GM18870 (cell line): ENCODE results near the gene RPL35.
"Not testable (repeated sequence)": the region's sequence is repeated elsewhere in the genome, so short reads cannot be mapped to it uniquely, and the experiment has no call there.

Experiments
- ATAC-seq: cut with Tn5 transposase; IDR thresholded peaks from one replicate; pipeline ENCODE4 v1.9.1; 2021; ENCODE audit warnings: moderate library complexity; ENCODE audit not compliant: unreplicated experiment

Gene RPL35

GRCh38 chr9:124853605-124854143 is 8.1 kb downstream of the RPL35 start:
- ATAC-seq = no peak

GRCh38 chr9:124852829-124853531 is 8.8 kb downstream of the RPL35 start, which contains the start of gene WDR38:
Gene WDR38, plus strand, starts transcription at chr9:124853460. Its CDS starts 72 bp downstream, at chr9:124853532.
- ATAC-seq = peak; percentile 48

GRCh38 chr9:124852121-124852828 is 9.5 kb downstream of the RPL35 start:
- no peak for ATAC-seq

DNA sequence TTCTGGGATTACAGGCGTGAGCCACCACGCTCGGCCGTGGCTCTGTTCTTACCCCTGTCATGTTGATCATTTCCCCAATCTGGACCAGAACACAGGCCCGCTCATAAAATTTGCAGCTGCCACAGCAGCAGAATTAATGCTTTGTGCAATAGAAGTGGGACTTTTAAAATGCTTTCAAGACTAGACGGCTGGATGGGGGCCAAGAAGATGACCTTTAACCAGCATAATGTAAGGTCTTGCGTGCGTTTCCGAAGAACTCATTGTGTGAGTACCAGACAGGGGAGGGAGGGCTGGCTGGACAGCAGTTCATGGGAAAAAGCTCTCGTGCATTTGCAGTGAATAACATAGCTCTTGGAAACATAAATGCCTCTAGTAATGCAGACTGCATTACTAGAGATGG is 12.0 kb downstream of the RPL35 start:
- no peak for ATAC-seq

GRCh38 chr9:124846969-124847368 is 14.8 kb downstream of the RPL35 start:
- ATAC-seq = no peak

GRCh38 chr9:124846467-124846866 is 15.3 kb downstream of the RPL35 start:
- ATAC-seq = not testable (repeated sequence)

- ATAC-seq = no peak
These were observed 17.5 kb downstream of the RPL35 start for GRCh38 chr9:124844291-124844690.

- ATAC-seq = no peak
These were observed 18.2 kb downstream of the RPL35 start for GRCh38 chr9:124843456-124844034.

DNA sequence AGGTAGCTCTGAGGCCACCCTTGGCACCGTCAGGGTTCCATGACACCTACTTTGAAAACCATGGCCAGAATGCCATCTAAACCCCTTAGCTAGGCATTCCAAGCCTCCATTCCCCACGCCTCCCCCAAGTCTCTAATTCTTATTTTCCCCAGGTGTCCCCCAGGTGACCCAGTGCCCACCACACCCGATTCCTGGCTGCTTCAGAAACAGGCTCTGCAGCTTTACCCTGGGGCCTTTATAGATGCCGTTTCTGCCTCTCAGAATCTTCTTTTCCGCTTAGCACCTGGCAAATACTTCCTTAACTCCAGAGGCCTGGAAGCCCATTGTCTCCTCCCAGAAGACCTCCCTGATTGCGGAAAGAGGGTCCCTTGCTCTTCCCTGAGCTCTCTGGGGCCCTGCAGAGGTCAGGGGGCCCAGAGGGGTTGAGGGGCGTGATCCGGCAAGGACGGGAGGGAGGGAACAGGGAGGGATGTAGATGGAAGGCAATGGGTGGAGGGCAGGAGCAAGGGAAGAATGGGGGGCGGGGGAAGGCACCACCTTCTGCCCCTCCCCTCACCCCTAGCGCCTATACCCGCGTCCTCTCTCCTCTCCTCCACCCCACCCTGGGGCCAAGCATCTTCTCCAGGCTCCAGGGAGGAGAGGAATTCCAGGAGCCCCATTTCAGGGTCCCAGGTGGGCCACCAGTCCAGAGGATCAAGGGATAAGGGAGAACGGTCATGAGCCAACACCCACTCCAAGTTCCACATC is 20.5 kb downstream of the RPL35 start:
- no peak for ATAC-seq

DNA sequence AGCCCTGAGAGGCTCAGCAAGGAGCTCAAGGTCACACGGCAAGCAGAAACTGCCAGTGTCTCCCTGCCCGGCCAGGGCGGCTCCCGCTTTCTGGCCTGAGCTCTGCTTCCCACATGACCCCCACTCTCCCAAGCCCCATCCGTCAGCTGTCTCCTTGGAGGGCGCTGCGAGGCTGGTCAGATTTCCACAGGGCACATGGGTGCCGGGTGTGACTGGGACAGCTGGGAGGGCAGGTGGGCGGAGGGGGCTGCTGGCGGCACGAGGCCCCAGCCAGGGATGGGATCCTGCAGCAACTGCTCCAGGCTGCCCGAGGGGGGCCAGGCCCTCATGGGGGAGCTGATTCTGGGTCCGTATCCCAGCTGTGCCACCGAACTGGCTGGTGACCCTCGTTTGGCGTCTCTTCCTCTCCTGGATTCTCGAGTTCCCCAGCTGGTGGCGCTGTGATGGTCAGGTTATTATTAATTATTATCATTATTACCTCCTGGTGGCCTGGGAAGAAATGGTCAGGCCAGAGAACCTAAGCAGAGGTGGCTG is 21.4 kb downstream of the RPL35 start:
- ATAC-seq = no peak

DNA sequence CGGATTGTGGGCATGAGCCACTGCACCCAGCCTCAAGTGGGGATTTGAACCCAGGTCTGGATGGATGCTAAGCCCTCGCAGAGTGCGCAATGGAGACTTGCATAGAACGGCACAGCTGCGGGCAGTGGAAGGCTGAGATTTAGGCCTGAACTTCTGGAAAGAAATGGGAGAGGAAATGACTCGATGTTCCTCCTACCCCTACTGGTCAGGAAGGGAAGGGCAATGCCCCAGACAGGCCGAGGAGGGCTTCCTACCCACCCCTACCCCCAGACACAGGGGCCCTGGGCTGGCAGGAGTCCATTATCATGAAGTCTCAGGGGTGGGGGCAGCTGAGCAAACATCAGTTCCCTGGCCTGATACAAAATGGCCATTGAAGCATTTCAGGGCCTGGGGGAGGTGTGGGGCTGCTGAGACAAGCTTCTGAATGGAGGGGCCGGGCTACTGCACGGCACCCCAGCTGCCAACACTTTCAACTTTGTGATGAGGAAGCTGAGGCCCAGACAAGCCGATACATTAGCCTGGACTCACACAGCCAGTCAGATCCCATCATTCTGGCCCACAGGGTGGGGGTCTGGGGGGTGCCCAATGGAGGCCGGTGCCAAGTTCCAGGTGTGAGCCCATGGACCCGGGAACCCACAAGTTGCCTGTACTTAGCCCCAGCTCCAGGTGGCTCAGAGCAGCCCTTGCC is 22.0 kb downstream of the RPL35 start:
- ATAC-seq = no peak

DNA sequence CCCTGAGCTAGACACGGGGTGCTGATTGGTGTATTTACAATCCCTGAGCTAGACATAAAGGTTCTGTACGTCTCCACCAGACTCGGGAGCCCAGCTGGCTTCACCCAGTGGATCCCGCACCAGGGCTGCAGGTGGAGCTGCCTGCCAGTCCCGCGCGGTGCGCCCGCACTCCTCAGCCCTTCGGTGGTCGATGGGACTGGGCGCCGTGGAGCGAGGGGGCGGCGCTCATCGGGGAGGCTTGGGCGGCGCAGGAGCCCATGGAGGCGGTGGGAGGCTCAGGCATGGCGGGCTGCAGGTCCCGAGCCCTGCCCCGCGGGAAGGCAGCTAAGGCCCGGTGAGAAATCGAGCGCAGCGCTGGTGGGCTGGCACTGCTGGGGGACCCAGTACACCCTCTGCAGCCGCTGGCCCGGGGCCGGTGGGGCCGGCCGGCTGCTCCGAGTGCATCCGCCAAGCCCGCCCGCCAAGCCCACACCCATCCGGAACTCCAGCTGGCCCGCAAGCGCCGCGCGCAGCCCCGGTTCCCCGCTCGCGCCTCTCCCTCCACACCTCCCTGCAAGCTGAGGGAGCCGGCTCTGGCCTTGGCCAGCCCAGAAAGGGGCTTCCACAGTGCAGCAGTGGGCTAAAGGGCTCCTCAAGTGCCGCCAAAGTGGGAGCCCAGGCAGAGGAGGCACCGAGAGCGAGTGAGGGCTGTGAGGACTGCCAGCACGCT is 23.0 kb downstream of the RPL35 start:
- ATAC-seq = not testable (repeated sequence)

DNA sequence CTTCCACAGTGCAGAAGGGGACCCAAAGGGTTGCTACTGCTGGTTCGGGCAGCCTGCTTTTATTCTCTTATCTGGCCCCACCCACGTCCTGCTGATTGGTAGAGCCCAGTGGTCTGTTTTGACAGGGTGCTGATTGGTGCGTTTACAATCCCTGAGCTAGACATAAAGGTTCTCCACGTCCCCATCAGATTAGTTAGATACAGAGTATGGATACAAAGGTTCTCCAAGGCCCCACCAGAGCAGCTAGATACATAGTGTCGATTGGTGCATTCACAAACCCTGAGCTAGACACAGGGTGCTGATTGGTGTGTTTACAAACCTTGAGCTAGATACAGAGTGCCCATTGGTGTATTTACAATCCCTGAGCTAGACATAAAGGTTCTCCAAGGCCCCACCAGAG is 23.6 kb downstream of the RPL35 start:
- not testable (repeated sequence) for ATAC-seq

DNA sequence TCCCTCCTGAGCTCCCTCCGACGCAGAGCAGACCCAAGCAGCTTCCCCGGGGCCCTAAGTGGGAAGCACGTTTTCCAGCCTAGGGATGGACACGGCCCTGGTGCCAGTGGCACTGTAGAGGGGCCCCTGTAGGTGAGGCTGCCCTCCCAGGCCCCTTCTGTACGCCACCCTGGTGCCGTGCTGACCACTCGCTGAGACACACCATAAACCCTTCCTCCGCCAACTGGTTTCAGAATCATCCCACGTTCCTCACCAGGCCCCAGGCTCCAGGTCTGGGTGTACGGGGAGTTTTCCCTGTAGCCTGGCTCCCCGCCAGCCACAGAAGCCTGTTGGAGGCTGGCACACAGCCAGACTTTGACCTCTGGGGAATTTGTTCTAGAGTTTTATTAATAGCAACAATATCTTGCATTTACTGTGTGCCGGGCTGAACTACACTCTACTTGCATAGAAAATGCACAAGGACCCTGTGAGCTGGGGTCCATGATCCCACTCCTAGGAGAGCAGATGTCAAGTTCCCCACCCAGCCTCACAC is 26.7 kb downstream of the RPL35 start:
- ATAC-seq = no peak

DNA sequence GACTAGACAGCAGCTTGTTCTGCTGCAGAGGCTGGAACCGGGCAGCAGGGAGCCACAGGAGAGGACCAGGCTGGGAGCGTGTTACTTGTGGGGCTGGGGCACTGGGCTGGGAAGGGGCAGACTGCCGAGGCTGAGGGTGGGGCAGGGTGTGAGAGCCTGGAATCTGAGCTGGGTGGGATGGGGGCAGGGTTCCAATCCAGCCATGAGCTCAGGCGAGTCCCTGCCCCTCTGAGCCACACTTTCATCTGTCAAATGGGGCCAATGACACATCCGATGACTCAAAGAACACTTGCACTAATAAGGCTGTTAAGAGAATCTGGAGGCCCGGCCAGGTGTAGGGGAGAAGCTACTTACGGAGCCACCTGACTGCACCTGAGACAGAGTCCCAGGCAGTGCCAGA is 27.2 kb downstream of the RPL35 start:
- no peak for ATAC-seq

GRCh38 chr9:124831642-124832364 is 30.0 kb downstream of the RPL35 start:
- ATAC-seq = no peak

DNA sequence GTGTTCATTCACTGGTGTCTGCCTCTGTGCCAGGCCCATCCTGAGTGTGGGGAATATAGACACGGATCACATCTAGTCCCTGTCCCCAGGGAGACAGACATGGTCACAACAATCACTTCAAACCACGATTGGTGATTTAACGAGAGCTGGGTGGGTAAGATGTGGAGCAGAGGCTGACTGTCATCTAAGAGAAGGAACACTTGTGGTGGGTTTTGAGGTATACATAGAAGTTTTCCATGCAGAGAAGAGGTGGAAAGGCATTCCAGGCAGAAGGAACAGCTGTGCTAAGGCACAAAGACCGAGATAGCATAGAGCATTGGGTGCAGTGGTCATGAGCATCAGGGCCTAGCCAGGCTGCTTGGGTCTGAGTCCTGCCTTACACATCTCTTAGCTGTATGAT is 31.2 kb downstream of the RPL35 start:
- no peak for ATAC-seq

DNA sequence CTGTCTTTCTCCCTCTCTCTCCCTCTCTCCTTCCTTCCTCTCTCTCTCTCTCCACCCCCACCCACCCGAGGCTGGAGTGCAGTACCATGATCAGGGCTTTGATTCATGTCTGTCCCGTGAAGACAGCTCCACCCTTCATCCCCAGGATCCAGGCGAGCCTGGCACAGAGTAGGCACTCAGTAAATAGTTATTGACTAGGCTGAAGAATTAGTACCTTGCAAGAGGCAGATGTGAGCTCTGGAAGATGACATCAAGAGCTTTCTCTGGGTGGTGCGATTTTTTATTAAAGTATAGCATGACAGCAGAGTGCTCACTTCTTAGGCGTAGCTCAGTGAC is 32.5 kb downstream of the RPL35 start:
- no peak for ATAC-seq
